Uterus (tissue), 2 donors: ENCODE measurements around the gene CCDC188.

ENCODE experiments used
- CTCF ChIP-seq, 4 experiments: fragments of 200-600 bp in 2 of 4; fragments of 450-650 bp in 2 of 4; sonication (generic) in 2 of 4; IDR thresholded peaks; one replicate each; pipeline ENCODE4 v1.5.1; 2016 to 2019; ENCODE audit warnings: antibody characterized with exemption in 4 of 4, mild to moderate bottlenecking in 2 of 4, moderate library complexity in 1 of 4
- POLR2A ChIP-seq, 2 donors: fragments of 450-650 bp; IDR thresholded peaks; one replicate each; pipeline ENCODE4 v1.6.1; 2016; ENCODE audit warnings: antibody characterized with exemption in 2 of 2, mild to moderate bottlenecking in 1 of 2, moderate library complexity in 1 of 2

- TF ChIP-seq CTCF (IDR thresholded peaks at IDR 0.05) (no peak), POLR2A (IDR thresholded peaks at IDR 0.05) (no peak)
Measured at GRCh38 chr22:20133930-20134549, 16.8 kb downstream of the CCDC188 start.
